Tibial nerve (tissue), 4 donors: ENCODE results near the gene KCNG4.

Experiments
- CTCF ChIP-seq, 5 experiments: fragments of 200-600 bp in 3 of 5; fragments of 450-650 bp in 2 of 5; sonication (generic) in 3 of 5; IDR thresholded peaks; one replicate each; pipeline ENCODE4 v1.5.1; 2016 to 2019; ENCODE audit warnings: antibody characterized with exemption in 5 of 5, mild to moderate bottlenecking in 3 of 5, moderate library complexity in 2 of 5
- EP300 ChIP-seq, 2 donors: sonication (generic); formaldehyde crosslinking; IDR thresholded peaks; one replicate each; pipeline ENCODE4 v1.6.1; 2017; ENCODE audit warnings: antibody characterized with exemption in 2 of 2, mild to moderate bottlenecking in 1 of 2
- POLR2A ChIP-seq, 2 donors: fragments of 450-650 bp; IDR thresholded peaks; one replicate each; pipeline ENCODE4 v1.6.1; 2017; ENCODE audit warnings: antibody characterized with exemption in 2 of 2, mild to moderate bottlenecking in 2 of 2, moderate library complexity in 2 of 2

GRCh38 chr16:84175350-84176081 is 64.3 kb downstream of the KCNG4 start:
- TF ChIP-seq POLR2A (IDR thresholded peaks at IDR 0.05) (no peak), EP300 (IDR thresholded peaks at IDR 0.05) (no peak), CTCF (IDR thresholded peaks at IDR 0.05) (peak; percentile 42 to 86 (median 63))
